ENCODE results near the gene TYW1B. TPM values are rescaled to one million over a fixed set of nuclear protein-coding genes. Genes with fewer than 3 reads are reported as not detected.
"Not testable (repeated sequence)": the region's sequence is repeated elsewhere in the genome, so short reads cannot be mapped to it uniquely, and the experiment has no call there.

Gene TYW1B
- 3.3 TPM for total RNA-seq

- peaks cover 20% of the 10 kb centered on the region for H3K4me1 ChIP-seq (ENCODE audit: insufficient read depth, low read length)
- not testable (repeated sequence) for H3K27me3 ChIP-seq (ENCODE audit: insufficient read depth, low read length); H3K9me3 ChIP-seq (ENCODE audit: low read depth, low read length)
- peak within 1 kb of the TSS; percentile 78 for H3K4me3 ChIP-seq (ENCODE audit: low read length)
Measured at GRCh38 chr7:72827839-72828591, at the start of gene TYW1B. Gene TYW1B, minus strand, starts transcription at chr7:72828200. Its CDS starts 125 bp downstream, at chr7:72828075.

GRCh38 chr7:72867591-72867990, 39.6 kb upstream of the TYW1B start:
- not testable (repeated sequence) for H3K4me3 ChIP-seq (ENCODE audit: low read length); H3K4me1 ChIP-seq (ENCODE audit: insufficient read depth, low read length); H3K27me3 ChIP-seq (ENCODE audit: insufficient read depth, low read length); H3K9me3 ChIP-seq (ENCODE audit: low read depth, low read length)

GRCh38 chr7:72858846-72859400, 30.9 kb upstream of the TYW1B start:
- not testable (repeated sequence) for H3K27me3 ChIP-seq (ENCODE audit: insufficient read depth, low read length); H3K9me3 ChIP-seq (ENCODE audit: low read depth, low read length); H3K4me1 ChIP-seq (ENCODE audit: insufficient read depth, low read length); H3K4me3 ChIP-seq (ENCODE audit: low read length)

GRCh38 chr7:72857925-72858324, 29.9 kb upstream of the TYW1B start:
- H3K4me1 ChIP-seq (ENCODE audit: insufficient read depth, low read length); H3K27me3 ChIP-seq (ENCODE audit: insufficient read depth, low read length); H3K9me3 ChIP-seq (ENCODE audit: low read depth, low read length); H3K4me3 ChIP-seq (ENCODE audit: low read length): not testable (repeated sequence)

GRCh38 chr7:72855261-72855660, 27.3 kb upstream of the TYW1B start:
- H3K4me3 ChIP-seq (ENCODE audit: low read length); H3K27me3 ChIP-seq (ENCODE audit: insufficient read depth, low read length); H3K4me1 ChIP-seq (ENCODE audit: insufficient read depth, low read length); H3K9me3 ChIP-seq (ENCODE audit: low read depth, low read length): not testable (repeated sequence)

DNA sequence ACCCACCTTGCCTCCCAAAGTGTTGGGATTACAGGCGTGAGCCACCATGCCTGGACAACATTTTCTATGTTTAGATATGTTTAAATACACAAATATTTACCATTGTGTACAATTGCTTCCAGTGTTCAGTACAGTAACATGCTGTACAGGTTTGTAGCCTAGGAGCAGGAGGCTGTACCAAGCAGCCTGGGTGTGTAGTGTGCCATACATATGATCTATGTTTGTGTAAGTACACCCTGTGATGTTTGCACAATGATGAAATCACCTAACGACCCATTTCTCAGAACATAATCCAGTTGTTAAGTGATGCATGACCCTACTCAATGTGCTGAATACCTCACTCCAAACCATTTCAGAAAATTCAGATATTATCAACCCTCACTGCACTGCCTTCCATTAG, 24.9 kb upstream of the TYW1B start:
- not testable (repeated sequence) for H3K9me3 ChIP-seq (ENCODE audit: low read depth, low read length); H3K27me3 ChIP-seq (ENCODE audit: insufficient read depth, low read length); H3K4me1 ChIP-seq (ENCODE audit: insufficient read depth, low read length); H3K4me3 ChIP-seq (ENCODE audit: low read length)

- not testable (repeated sequence) for H3K4me3 ChIP-seq (ENCODE audit: low read length); H3K4me1 ChIP-seq (ENCODE audit: insufficient read depth, low read length); H3K9me3 ChIP-seq (ENCODE audit: low read depth, low read length); H3K27me3 ChIP-seq (ENCODE audit: insufficient read depth, low read length)
Measured at GRCh38 chr7:72850746-72851145, 22.7 kb upstream of the TYW1B start.

GRCh38 chr7:72844146-72844545, 16.1 kb upstream of the TYW1B start:
- not testable (repeated sequence) for H3K27me3 ChIP-seq (ENCODE audit: insufficient read depth, low read length); H3K9me3 ChIP-seq (ENCODE audit: low read depth, low read length)

DNA sequence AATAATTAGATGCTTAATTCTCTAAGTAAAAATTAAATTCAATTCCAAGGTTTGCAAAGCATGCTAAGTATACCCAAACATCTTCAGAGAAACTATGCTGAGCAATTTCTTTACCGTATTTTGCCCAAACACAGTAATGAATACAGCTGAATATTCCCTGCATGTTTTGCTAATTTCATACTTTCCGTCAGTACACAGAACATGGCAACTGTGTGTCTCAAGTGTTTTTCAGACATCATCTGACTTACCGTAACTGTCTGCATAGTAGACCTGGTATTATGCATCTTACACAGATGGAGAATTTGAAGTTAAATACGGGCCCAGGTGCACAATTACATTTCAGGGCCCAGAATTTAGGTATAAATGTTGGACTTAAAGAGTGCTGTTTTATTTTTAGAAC, 15.2 kb upstream of the TYW1B start:
- H3K4me1 ChIP-seq (ENCODE audit: insufficient read depth, low read length); H3K9me3 ChIP-seq (ENCODE audit: low read depth, low read length); H3K4me3 ChIP-seq (ENCODE audit: low read length); H3K27me3 ChIP-seq (ENCODE audit: insufficient read depth, low read length): not testable (repeated sequence)

More at GRCh38 chr7:72844146-72844545, 16.1 kb upstream of the TYW1B start:
- not testable (repeated sequence) for H3K4me3 ChIP-seq (ENCODE audit: low read length); H3K4me1 ChIP-seq (ENCODE audit: insufficient read depth, low read length)

DNA sequence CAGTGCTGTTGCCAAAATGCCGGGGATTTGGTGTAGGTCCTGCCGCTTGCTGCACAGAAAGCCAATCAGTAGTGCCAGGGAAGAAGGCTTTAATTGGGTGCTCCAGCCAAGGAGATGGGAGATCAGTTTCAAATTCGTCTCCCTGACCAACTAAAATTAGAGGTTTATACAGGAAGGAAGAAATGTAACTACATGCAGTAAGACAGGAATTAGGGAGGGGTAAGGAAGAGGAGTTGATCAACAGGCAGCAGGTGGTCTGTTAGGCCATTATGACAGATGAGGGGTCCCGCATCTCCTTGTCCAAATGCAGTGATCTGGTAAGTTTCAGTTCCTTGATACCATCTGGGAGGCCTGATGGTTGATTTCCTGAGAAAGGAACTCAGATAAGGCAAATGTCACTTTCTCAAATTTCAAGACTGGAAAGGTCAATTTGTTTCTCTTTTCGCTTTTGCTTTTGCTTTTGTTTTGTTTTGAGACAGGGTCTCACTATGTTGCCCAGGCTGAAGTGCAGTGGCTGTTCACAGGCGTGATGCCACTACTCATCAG, 13.0 kb upstream of the TYW1B start:
- not testable (repeated sequence) for H3K9me3 ChIP-seq (ENCODE audit: low read depth, low read length); H3K27me3 ChIP-seq (ENCODE audit: insufficient read depth, low read length); H3K4me1 ChIP-seq (ENCODE audit: insufficient read depth, low read length); H3K4me3 ChIP-seq (ENCODE audit: low read length)

- H3K9me3 ChIP-seq (ENCODE audit: low read depth, low read length); H3K27me3 ChIP-seq (ENCODE audit: insufficient read depth, low read length); H3K4me3 ChIP-seq (ENCODE audit: low read length); H3K4me1 ChIP-seq (ENCODE audit: insufficient read depth, low read length): not testable (repeated sequence)
Measured at GRCh38 chr7:72838315-72838714, 10.3 kb upstream of the TYW1B start.

DNA sequence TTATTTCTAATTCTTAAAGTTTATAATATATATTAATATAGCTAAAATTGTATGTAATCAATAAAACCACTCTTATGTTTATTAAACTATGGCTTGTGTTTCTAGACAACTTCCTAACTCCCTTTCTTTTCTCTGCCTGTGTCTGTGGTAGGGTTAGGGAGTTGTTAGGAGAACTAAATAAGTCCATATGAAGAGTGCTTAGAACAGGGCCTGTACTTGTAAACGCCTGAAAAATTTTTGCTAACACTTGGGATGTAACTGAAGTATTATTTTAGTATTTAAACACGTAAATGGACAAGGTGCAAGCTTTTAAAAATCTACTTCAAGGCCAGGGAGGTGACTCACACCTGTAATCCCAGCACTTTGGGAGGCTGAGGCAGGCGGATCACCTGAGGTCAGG, 9.3 kb upstream of the TYW1B start:
- not testable (repeated sequence) for H3K27me3 ChIP-seq (ENCODE audit: insufficient read depth, low read length); H3K4me3 ChIP-seq (ENCODE audit: low read length); H3K9me3 ChIP-seq (ENCODE audit: low read depth, low read length); H3K4me1 ChIP-seq (ENCODE audit: insufficient read depth, low read length)

- not testable (repeated sequence) for H3K27me3 ChIP-seq (ENCODE audit: insufficient read depth, low read length); H3K4me3 ChIP-seq (ENCODE audit: low read length); H3K9me3 ChIP-seq (ENCODE audit: low read depth, low read length)
- peaks cover 20% of the 10 kb centered on the region for H3K4me1 ChIP-seq (ENCODE audit: insufficient read depth, low read length)
Measured at GRCh38 chr7:72830567-72830966, 2.6 kb upstream of the TYW1B start.

DNA sequence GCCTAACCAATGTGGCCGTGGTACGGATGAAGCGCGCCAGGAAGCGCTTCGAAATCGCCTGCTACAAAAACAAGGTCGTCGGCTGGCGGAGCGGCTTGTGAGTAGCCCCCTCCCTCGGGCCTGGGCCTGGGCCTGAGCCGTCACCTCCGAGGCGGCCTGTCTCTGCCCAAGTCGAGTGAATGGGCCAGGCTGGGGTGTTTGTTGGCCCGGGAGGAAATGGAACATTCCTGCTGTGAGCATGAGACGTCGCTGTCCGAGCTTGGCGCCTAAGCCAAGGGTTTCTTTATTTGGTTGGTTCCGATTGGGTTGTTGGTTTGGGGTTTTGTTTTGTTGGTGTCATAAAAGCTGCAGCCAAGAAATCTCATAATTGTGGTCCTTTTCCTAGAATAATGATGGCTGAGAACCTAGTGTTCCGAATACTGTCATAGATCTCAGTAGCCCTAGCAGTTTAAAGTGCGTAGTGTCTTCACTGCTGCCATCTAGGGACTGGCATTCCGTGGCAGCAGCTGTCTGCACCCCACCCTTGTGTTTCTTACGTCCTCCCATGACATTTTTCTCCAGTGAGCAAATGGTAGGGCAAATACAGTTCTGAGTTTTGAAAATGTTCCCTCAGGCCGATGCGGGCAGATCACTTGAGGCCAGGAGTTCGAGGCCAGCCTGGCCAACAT, 1.8 kb upstream of the TYW1B start:
- H3K4me3 ChIP-seq (ENCODE audit: low read length) = peak overlapping the region; percentile 78
- peaks cover 20% of the 10 kb centered on the region for H3K4me1 ChIP-seq (ENCODE audit: insufficient read depth, low read length)
- H3K27me3 ChIP-seq (ENCODE audit: insufficient read depth, low read length); H3K9me3 ChIP-seq (ENCODE audit: low read depth, low read length): not testable (repeated sequence)

GRCh38 chr7:72829291-72829686, 1.3 kb upstream of the TYW1B start:
- Histone ChIP-seq H3K4me3 (ENCODE audit: low read length) (peak overlapping the region; percentile 78), H3K4me1 (ENCODE audit: insufficient read depth, low read length) (peaks cover 20% of the 10 kb centered on the region)

More at GRCh38 chr7:72829291-72829686, 1.3 kb upstream of the TYW1B start:
- not testable (repeated sequence) for H3K27me3 ChIP-seq (ENCODE audit: insufficient read depth, low read length); H3K9me3 ChIP-seq (ENCODE audit: low read depth, low read length)

All from mononuclear cell (primary cell).